NCI-H1436 (cell line): Measurements from ENCODE around the gene ACTR5.

Experiments
- DNase-seq: peaks from one replicate; lab custom pipeline; 2025; lab: John Stamatoyannopoulos, UW

The ACTR5 gene

GRCh38 chr20:38728911-38729642 lies 19.2 kb upstream of the ACTR5 start:
- peak; percentile 88 for DNase-seq

GRCh38 chr20:38729767-38730166 lies 18.5 kb upstream of the ACTR5 start:
- peak; percentile 24 for DNase-seq

- no peak for DNase-seq
Measured at GRCh38 chr20:38730167-38730988, 17.9 kb upstream of the ACTR5 start.

- peak; percentile 91 for DNase-seq
Measured at GRCh38 chr20:38730989-38731737, 17.1 kb upstream of the ACTR5 start.

- DNase-seq = no peak
Measured at GRCh38 chr20:38731738-38732113, 16.5 kb upstream of the ACTR5 start.

- no peak for DNase-seq
Measured at GRCh38 chr20:38732981-38733380, 15.3 kb upstream of the ACTR5 start.

- no peak for DNase-seq
Measured at GRCh38 chr20:38735172-38735571, 13.1 kb upstream of the ACTR5 start.

- DNase-seq = no peak
Measured at GRCh38 chr20:38737887-38738286, 10.4 kb upstream of the ACTR5 start.

- no peak for DNase-seq
Measured at GRCh38 chr20:38745757-38746156, 2.5 kb upstream of the ACTR5 start.

GRCh38 chr20:38747495-38748096 lies 664 bp upstream of the ACTR5 start:
- DNase-seq = no peak

GRCh38 chr20:38748861-38749149 lies 545 bp downstream of the ACTR5 start:
- DNase-seq = peak; percentile 24

GRCh38 chr20:38751360-38751976 lies 3.2 kb downstream of the ACTR5 start:
- peak; percentile 23 for DNase-seq

GRCh38 chr20:38752029-38752428 lies 3.8 kb downstream of the ACTR5 start:
- DNase-seq = no peak

- DNase-seq = no peak
Measured at GRCh38 chr20:38754924-38755323, 6.7 kb downstream of the ACTR5 start.

- no peak for DNase-seq
Measured at GRCh38 chr20:38755324-38755910, 7.2 kb downstream of the ACTR5 start.

GRCh38 chr20:38757145-38757775 lies 9.0 kb downstream of the ACTR5 start:
- no peak for DNase-seq

- DNase-seq = no peak
Measured at GRCh38 chr20:38759106-38759505, 10.8 kb downstream of the ACTR5 start.

- DNase-seq = no peak
Measured at GRCh38 chr20:38760978-38761377, 12.7 kb downstream of the ACTR5 start.

- DNase-seq = no peak
Measured at GRCh38 chr20:38762174-38762573, 13.9 kb downstream of the ACTR5 start.

GRCh38 chr20:38763616-38764015 lies 15.4 kb downstream of the ACTR5 start:
- DNase-seq = no peak
